GM12878 (cell line): Measurements from ENCODE around the gene RGCC. TPM values are rescaled to one million over a fixed set of nuclear protein-coding genes. Genes with fewer than 3 reads are reported as not detected.

Source experiments
- polyA plus RNA-seq, 11 experiments: library from polyadenylated mRNA; depleted of rRNA in 4 of 11; unstranded in 6 of 11; stranded (reverse) in 5 of 11; fragments of >200 nt; fragmentation: Nextera tagmentation in 4 of 11; fragmentation: Illumina TruSeq in 1 of 11; extraction: Ambion mirVana in 4 of 11; extraction: Trizol in 1 of 11; gene quantifications; 1 replicate in 1 of 11; 2 replicates in 10 of 11; pipeline versions ENCODE4 v1.2.1 to v1.2.3, GENCODE V29; 2011 to 2016; ENCODE audit warnings: inconsistent platforms in 2 of 11, missing spikeins in 2 of 11, low read depth in 1 of 11
- total RNA-seq, 4 experiments: library from RNA; depleted of rRNA in 3 of 4; stranded (reverse); fragments of >200 nt in 3 of 4; fragmentation: Illumina TruSeq in 1 of 4; extraction: Trizol in 1 of 4; gene quantifications; 2 replicates each; pipeline versions ENCODE4 v1.2.1 to v1.2.3, GENCODE V29; 2013 to 2021
- TF ChIP-seq, protein P1 (sequence below): fragments of 450-650 bp; formaldehyde crosslinking; IDR thresholded peaks from 2 replicates; pipeline ENCODE4 v1.5.0; 2022; ENCODE audit warnings: mild to moderate bottlenecking, missing genetic modification characterization
- TF ChIP-seq, protein P2 (sequence below): IDR thresholded peaks from 2 replicates; pipeline ENCODE4 v1.6.1; 2011; ENCODE audit warnings: borderline replicate concordance, low read depth, mild to moderate bottlenecking, moderate library complexity, mixed read lengths, low read length; ENCODE audit not compliant: insufficient read depth; ENCODE audit errors: extremely low read length

RGCC gene
- total and polyA plus RNA-seq, 10 of the 15 experiments (the other 5 are each of a cell fraction or from before 2014, with no cell fraction given), result 0.41 to 19.4 (median 9.9) TPM

DNA sequence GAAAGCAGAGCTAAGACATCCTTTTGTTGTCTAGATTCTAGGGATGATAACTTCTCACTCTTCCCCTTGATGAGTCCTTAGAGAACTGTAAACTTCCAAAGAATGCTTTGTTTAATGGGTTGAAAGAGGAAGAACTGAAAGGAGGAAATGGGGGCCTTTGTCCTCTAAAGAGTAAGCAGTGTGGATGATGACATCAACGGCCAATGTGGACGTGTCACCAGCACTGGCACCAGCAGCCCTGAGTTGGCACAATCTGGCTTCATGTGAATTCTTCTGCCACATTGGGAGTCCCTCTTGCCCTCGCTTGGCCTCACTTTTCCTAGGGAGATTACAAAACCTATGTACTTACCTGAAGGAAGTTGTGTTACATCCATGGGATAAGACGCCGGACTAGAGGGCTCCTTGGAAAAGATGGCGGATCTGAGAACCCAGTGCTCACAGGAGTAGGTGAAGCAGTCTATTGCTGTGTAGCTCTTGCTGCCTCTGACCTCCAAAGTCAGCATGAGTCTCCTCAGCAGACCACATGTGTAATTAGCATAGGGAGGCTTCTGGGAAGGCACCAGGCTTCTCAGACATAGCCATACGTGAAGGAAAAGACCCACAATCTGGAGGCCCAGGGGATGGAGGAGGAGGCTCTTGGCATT lies 62.8 kb downstream of the RGCC start (continued):
- TF ChIP-seq, protein P1, sequence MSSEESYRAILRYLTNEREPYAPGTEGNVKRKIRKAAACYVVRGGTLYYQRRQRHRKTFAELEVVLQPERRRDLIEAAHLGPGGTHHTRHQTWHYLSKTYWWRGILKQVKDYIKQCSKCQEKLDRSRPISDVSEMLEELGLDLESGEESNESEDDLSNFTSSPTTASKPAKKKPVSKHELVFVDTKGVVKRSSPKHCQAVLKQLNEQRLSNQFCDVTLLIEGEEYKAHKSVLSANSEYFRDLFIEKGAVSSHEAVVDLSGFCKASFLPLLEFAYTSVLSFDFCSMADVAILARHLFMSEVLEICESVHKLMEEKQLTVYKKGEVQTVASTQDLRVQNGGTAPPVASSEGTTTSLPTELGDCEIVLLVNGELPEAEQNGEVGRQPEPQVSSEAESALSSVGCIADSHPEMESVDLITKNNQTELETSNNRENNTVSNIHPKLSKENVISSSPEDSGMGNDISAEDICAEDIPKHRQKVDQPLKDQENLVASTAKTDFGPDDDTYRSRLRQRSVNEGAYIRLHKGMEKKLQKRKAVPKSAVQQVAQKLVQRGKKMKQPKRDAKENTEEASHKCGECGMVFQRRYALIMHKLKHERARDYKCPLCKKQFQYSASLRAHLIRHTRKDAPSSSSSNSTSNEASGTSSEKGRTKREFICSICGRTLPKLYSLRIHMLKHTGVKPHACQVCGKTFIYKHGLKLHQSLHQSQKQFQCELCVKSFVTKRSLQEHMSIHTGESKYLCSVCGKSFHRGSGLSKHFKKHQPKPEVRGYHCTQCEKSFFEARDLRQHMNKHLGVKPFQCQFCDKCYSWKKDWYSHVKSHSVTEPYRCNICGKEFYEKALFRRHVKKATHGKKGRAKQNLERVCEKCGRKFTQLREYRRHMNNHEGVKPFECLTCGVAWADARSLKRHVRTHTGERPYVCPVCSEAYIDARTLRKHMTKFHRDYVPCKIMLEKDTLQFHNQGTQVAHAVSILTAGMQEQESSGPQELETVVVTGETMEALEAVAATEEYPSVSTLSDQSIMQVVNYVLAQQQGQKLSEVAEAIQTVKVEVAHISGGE (CRISPR knock-in tag), result no peak
- TF ChIP-seq, protein P2, sequence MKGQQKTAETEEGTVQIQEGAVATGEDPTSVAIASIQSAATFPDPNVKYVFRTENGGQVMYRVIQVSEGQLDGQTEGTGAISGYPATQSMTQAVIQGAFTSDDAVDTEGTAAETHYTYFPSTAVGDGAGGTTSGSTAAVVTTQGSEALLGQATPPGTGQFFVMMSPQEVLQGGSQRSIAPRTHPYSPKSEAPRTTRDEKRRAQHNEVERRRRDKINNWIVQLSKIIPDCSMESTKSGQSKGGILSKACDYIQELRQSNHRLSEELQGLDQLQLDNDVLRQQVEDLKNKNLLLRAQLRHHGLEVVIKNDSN, result no peak

Other genes with a start within 250 kb of the RGCC start
- 18.8 and 21.7 TPM in 2 replicates for gene MTRF1, start 194.0 kb upstream of the RGCC start, total RNA-seq (2014; rRNA removed)
- 19.0 and 21.0 TPM in 2 replicates for gene MTRF1, start 194.0 kb upstream of the RGCC start, total RNA-seq (2014; rRNA removed; fragmentation: Illumina TruSeq; extraction: Trizol)
- 12.1 and 14.1 TPM in 2 replicates for gene MTRF1, start 194.0 kb upstream of the RGCC start, total RNA-seq (2021)
- gene MTRF1, start 194.0 kb upstream of the RGCC start, polyA plus RNA-seq (2011; rRNA removed), result 33.7 and 55.9 TPM in 2 replicates
- 22.6 and 32.3 TPM in 2 replicates for gene MTRF1, start 194.0 kb upstream of the RGCC start, polyA plus RNA-seq (2014; fragmentation: Illumina TruSeq; extraction: Trizol)
- 10 to 100 TPM; 14.1 to 18.1 TPM for gene MTRF1, start 194.0 kb upstream of the RGCC start, polyA plus RNA-seq (2014; fragmentation: Nextera tagmentation; extraction: Ambion mirVana)
- 19.4 and 23.0 TPM in 2 replicates for gene MTRF1, start 194.0 kb upstream of the RGCC start, polyA plus RNA-seq (2014; rRNA removed)
- gene MTRF1, start 194.0 kb upstream of the RGCC start, polyA plus RNA-seq (2016; fragmentation: Nextera tagmentation; extraction: Ambion mirVana), result 10 to 100 TPM; 22.2 to 24.8 TPM
- gene NAA16, start 146.3 kb upstream of the RGCC start, total RNA-seq (2014; rRNA removed), result 12.0 and 13.1 TPM in 2 replicates
- 13.8 and 15.3 TPM in 2 replicates for gene NAA16, start 146.3 kb upstream of the RGCC start, total RNA-seq (2014; rRNA removed; fragmentation: Illumina TruSeq; extraction: Trizol)
- 11.9 and 16.0 TPM in 2 replicates for gene NAA16, start 146.3 kb upstream of the RGCC start, total RNA-seq (2021)
- gene NAA16, start 146.3 kb upstream of the RGCC start, polyA plus RNA-seq (2011; rRNA removed), result 13.3 and 21.1 TPM in 2 replicates
- gene NAA16, start 146.3 kb upstream of the RGCC start, polyA plus RNA-seq (2014; fragmentation: Illumina TruSeq; extraction: Trizol), result 18.5 and 21.1 TPM in 2 replicates
- 1 to 10 TPM; 5.4 to 6.3 TPM for gene NAA16, start 146.3 kb upstream of the RGCC start, polyA plus RNA-seq (2014; fragmentation: Nextera tagmentation; extraction: Ambion mirVana)
- 10.4 and 10.9 TPM in 2 replicates for gene NAA16, start 146.3 kb upstream of the RGCC start, polyA plus RNA-seq (2014; rRNA removed)
- gene NAA16, start 146.3 kb upstream of the RGCC start, polyA plus RNA-seq (2016; fragmentation: Nextera tagmentation; extraction: Ambion mirVana), result 10 to 100 TPM; 13.0 to 14.9 TPM